ENCODE results near the gene DST.

DST gene

GRCh38 chr6:56521976-56522375 lies 120.7 kb downstream of the DST start:
- no peak overlapping the region for H3K27ac ChIP-seq

DNA sequence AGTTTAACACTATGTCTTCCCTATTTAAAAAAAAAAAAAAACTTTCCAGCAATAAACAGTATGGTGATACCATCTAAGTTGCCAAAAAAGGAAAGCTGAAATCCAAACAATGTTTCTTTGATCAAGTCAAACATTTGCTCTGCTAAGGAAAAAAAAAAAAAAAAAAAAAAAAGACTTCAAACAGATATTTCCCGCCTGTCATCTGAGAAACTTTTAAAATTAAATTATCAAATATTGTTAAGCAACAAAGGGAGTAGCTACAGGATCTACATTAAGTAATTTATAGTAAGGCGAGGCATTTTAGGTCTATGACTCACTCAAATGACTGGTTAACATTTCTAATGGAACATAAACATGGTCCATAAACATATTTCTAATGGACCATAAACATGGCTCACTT lies 121.2 kb downstream of the DST start:
- peaks cover 26% of the 10 kb centered on the region for H3K4me1 ChIP-seq
- peaks cover 6% of the 10 kb centered on the region for H3K79me2 ChIP-seq
- no peak overlapping the region for H3K4me3 ChIP-seq (ENCODE audit: low read depth, low read length)
- no peak overlapping the region for H3K27ac ChIP-seq
- no peaks in the 10 kb centered on the region for H3K36me3 ChIP-seq (ENCODE audit: control insufficient read depth, insufficient read depth, low read length)
- H3K27me3 ChIP-seq (ENCODE audit: control insufficient read depth, insufficient read depth, low read length), result no peaks in the 10 kb centered on the region
- no peaks in the 10 kb centered on the region for H3K9me3 ChIP-seq (ENCODE audit: control insufficient read depth, low read length)
- no peak overlapping the region for H3K4me2 ChIP-seq (ENCODE audit: low read length)
- TF ChIP-seq CTCF (IDR thresholded peaks at IDR 0.05), result no peak
- H2AFZ ChIP-seq, result no peak overlapping the region
- H3K9ac ChIP-seq, result no peak overlapping the region

More at GRCh38 chr6:56521976-56522375, 120.7 kb downstream of the DST start:
- H3K79me2 ChIP-seq, result peaks cover 6% of the 10 kb centered on the region
- no peak overlapping the region for H2AFZ ChIP-seq
- H3K4me2 ChIP-seq (ENCODE audit: low read length), result no peak overlapping the region
- H3K9ac ChIP-seq, result no peak overlapping the region
- no peaks in the 10 kb centered on the region for H3K36me3 ChIP-seq (ENCODE audit: control insufficient read depth, insufficient read depth, low read length)
- H3K27me3 ChIP-seq (ENCODE audit: control insufficient read depth, insufficient read depth, low read length), result no peaks in the 10 kb centered on the region
- H3K4me1 ChIP-seq, result peaks cover 28% of the 10 kb centered on the region
- H3K9me3 ChIP-seq (ENCODE audit: control insufficient read depth, low read length), result no peaks in the 10 kb centered on the region
- no peak for TF ChIP-seq CTCF (IDR thresholded peaks at IDR 0.05)
- H3K4me3 ChIP-seq (ENCODE audit: low read depth, low read length), result no peak overlapping the region

GRCh38 chr6:56520218-56520617 lies 122.5 kb downstream of the DST start:
- no peak for TF ChIP-seq CTCF (IDR thresholded peaks at IDR 0.05)
- H3K9me3 ChIP-seq (ENCODE audit: control insufficient read depth, low read length), result no peaks in the 10 kb centered on the region
- no peak overlapping the region for H3K9ac ChIP-seq
- H3K4me3 ChIP-seq (ENCODE audit: low read depth, low read length), result no peak overlapping the region
- no peaks in the 10 kb centered on the region for H3K36me3 ChIP-seq (ENCODE audit: control insufficient read depth, insufficient read depth, low read length)
- no peak overlapping the region for H2AFZ ChIP-seq
- H3K79me2 ChIP-seq, result peaks cover 6% of the 10 kb centered on the region
- H3K4me1 ChIP-seq, result peaks cover 15% of the 10 kb centered on the region
- H3K4me2 ChIP-seq (ENCODE audit: low read length), result no peak overlapping the region
- H3K27me3 ChIP-seq (ENCODE audit: control insufficient read depth, insufficient read depth, low read length), result no peaks in the 10 kb centered on the region
- no peak overlapping the region for H3K27ac ChIP-seq

DNA sequence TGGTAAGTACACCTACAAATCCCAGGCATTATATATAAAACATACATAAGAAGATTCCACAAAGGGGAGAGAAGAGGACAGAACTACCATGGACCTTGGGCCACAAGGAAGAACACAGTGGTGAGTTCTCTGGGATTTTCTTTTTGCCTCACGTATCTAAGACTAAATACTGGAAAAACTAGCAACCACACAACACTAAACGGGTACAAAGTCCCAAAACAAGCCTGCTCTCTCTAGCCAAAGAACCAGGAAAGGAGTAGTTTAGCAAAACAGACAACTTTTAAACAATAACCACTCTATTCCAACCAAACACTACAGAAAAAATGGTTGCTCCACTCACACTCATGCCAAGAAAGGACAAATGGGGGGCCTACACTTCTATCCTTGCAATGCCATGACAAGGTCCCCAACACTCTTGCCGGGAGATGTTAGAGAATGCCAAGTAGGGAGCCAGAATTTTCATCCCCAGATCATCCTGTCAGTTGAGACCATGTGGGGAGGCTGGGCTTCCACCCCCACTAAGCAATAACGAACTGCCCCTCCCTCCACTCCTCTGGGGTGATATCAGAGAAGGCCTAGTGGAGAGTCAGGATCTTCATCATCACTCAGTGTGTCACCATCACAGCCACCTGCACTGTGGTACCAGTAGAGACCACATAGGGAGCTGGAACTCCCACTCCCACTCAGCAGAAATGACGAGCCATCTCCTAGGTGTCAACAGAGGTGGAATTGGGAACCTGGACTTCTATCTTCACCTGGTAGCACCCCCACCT lies 123.5 kb downstream of the DST start:
- Histone ChIP-seq H3K27ac (no peak overlapping the region), H3K36me3 (ENCODE audit: control insufficient read depth, insufficient read depth, low read length) (no peaks in the 10 kb centered on the region), H3K79me2 (peaks cover 6% of the 10 kb centered on the region), H3K4me2 (ENCODE audit: low read length) (no peak overlapping the region), H3K4me3 (ENCODE audit: low read depth, low read length) (no peak overlapping the region), H3K4me1 (peaks cover 9% of the 10 kb centered on the region), H3K27me3 (ENCODE audit: control insufficient read depth, insufficient read depth, low read length) (no peaks in the 10 kb centered on the region), H3K9me3 (ENCODE audit: control insufficient read depth, low read length) (no peaks in the 10 kb centered on the region), H2AFZ (no peak overlapping the region), H3K9ac (no peak overlapping the region)
- no peak for TF ChIP-seq CTCF (IDR thresholded peaks at IDR 0.05)

Measured in parathyroid adenoma (tissue), 2 donors.